GM23338 (cell line): ENCODE measurements around the gene ARHGAP11A. TPM values are rescaled to one million over a fixed set of nuclear protein-coding genes. Genes with fewer than 3 reads are reported as not detected.

Source experiments
- ATAC-seq: fragments of 200-7000 bp; cut with Tn5 transposase; 3 replicates; pipeline ENCODE4 v1.9.1; 2020
- DNase-seq: peaks from one replicate; pipeline ENCODE4 v3.0.0-alpha.2; 2015; ENCODE audit warnings: low spot score
- H2AFZ ChIP-seq: fragments of 200-600 bp; sonication (generic); 2 replicates; pipeline ENCODE4 v1.8.0; 2016; ENCODE audit warnings: antibody characterized with exemption, mild to moderate bottlenecking, moderate library complexity
- H3F3A ChIP-seq: fragments of 200-600 bp; sonication (generic); replicated peaks from 2 replicates; pipeline ENCODE4 v1.8.0; 2017; ENCODE audit warnings: antibody characterized with exemption, mixed run types, low read depth
- H3K27ac ChIP-seq: fragments of 200-600 bp; sonication (generic); 2 replicates; pipeline ENCODE4 v1.6.1; 2016; ENCODE audit warnings: low read depth
- H3K27me3 ChIP-seq: fragments of 200-600 bp; sonication (generic); 2 replicates; pipeline ENCODE4 v1.8.0; 2016; ENCODE audit warnings: mild to moderate bottlenecking, mixed run types, moderate library complexity; ENCODE audit not compliant: insufficient read depth
- H3K36me3 ChIP-seq: fragments of 200-600 bp; sonication (generic); 2 replicates; pipeline ENCODE4 v1.8.0; 2016; ENCODE audit warnings: mild to moderate bottlenecking; ENCODE audit not compliant: insufficient read depth
- H3K4me1 ChIP-seq: fragments of 200-600 bp; sonication (generic); 2 replicates; pipeline ENCODE4 v1.8.0; 2016; ENCODE audit warnings: mild to moderate bottlenecking, moderate library complexity; ENCODE audit not compliant: insufficient read depth
- H3K4me2 ChIP-seq: fragments of 200-600 bp; sonication (generic); 2 replicates; pipeline ENCODE4 v1.7.1; 2017; ENCODE audit warnings: mixed run types
- H3K4me3 ChIP-seq: fragments of 200-600 bp; sonication (generic); 2 replicates; pipeline ENCODE4 v1.6.1; 2016; ENCODE audit warnings: mixed run types
- H3K79me2 ChIP-seq: fragments of 200-600 bp; sonication (generic); replicated peaks from 2 replicates; pipeline ENCODE4 v1.8.0; 2017; ENCODE audit warnings: mild to moderate bottlenecking; ENCODE audit not compliant: insufficient read depth
- H3K9me2 ChIP-seq: fragments of 200-600 bp; sonication (generic); 2 replicates; pipeline ENCODE4 v1.8.0; 2017; ENCODE audit not compliant: insufficient read depth
- H4K20me1 ChIP-seq: fragments of 200-600 bp; sonication (generic); replicated peaks from 2 replicates; pipeline ENCODE4 v1.8.0; 2017; ENCODE audit warnings: mild to moderate bottlenecking; ENCODE audit not compliant: insufficient read depth
- H3K27ac Mint-ChIP-seq: 2 replicates; pipeline ENCODE4 v1.8.0; 2020; ENCODE audit warnings: inconsistent platforms, mild to moderate bottlenecking, moderate library complexity, mixed read lengths
- H3K27me3 Mint-ChIP-seq: 3 replicates; pipeline ENCODE4 v1.8.0; 2022; ENCODE audit warnings: low read depth, mild to moderate bottlenecking, moderate library complexity, mixed read lengths, inconsistent platforms; ENCODE audit not compliant: insufficient read depth, poor library complexity
- H3K36me3 Mint-ChIP-seq: 3 replicates; pipeline ENCODE4 v1.8.0; 2021; ENCODE audit warnings: low read depth, mild to moderate bottlenecking, inconsistent platforms, moderate library complexity, mixed read lengths
- H3K4me1 Mint-ChIP-seq: 3 replicates; pipeline ENCODE4 v1.8.0; 2020; ENCODE audit warnings: mild to moderate bottlenecking, inconsistent platforms, mixed read lengths
- H3K4me3 Mint-ChIP-seq: 3 replicates; pipeline ENCODE4 v1.8.0; 2021; ENCODE audit warnings: moderate library complexity, mild to moderate bottlenecking, inconsistent platforms, mixed read lengths
- H3K9me3 Mint-ChIP-seq: 3 replicates; pipeline ENCODE4 v1.8.0; 2020; ENCODE audit warnings: moderate library complexity, mild to moderate bottlenecking, inconsistent platforms, mixed read lengths
- CREB1 ChIP-seq: fragments of 250-450 bp; sonication (Bioruptor Pico); IDR thresholded peaks from 2 replicates; pipeline ENCODE4 v1.5.0; 2020; ENCODE audit warnings: low read depth, mild to moderate bottlenecking, moderate library complexity
- EZH2 ChIP-seq: fragments of 200-600 bp; sonication (generic); IDR thresholded peaks from one replicate; pipeline ENCODE4 v1.8.0; 2017; ENCODE audit warnings: antibody characterized with exemption, mild to moderate bottlenecking, low read depth; ENCODE audit not compliant: unreplicated experiment
- EZH2phosphoT487 ChIP-seq: fragments of 200-600 bp; sonication (generic); IDR thresholded peaks from one replicate; pipeline ENCODE4 v1.8.1; 2018; ENCODE audit warnings: antibody characterized with exemption; ENCODE audit not compliant: unreplicated experiment
- JUNB ChIP-seq: IDR thresholded peaks from one replicate; pipeline ENCODE4 v1.6.1; 2016; ENCODE audit warnings: antibody characterized with exemption; ENCODE audit not compliant: unreplicated experiment
- NANOG ChIP-seq: IDR thresholded peaks from 2 replicates; pipeline ENCODE4 v1.6.1; 2016; ENCODE audit warnings: antibody characterized with exemption, borderline replicate concordance
- POLR2AphosphoS5 ChIP-seq: IDR thresholded peaks from 2 replicates; pipeline ENCODE4 v1.6.1; 2016; ENCODE audit warnings: antibody characterized with exemption, low read depth
- REST ChIP-seq: IDR thresholded peaks from one replicate; pipeline ENCODE4 v1.6.1; 2018; ENCODE audit warnings: antibody characterized with exemption; ENCODE audit not compliant: unreplicated experiment
- STAT1 ChIP-seq: IDR thresholded peaks from one replicate; pipeline ENCODE4 v1.6.1; 2016; ENCODE audit warnings: antibody characterized with exemption; ENCODE audit not compliant: unreplicated experiment
- ZNF114 ChIP-seq: fragments of 250-450 bp; sonication (Bioruptor Pico); IDR thresholded peaks from 2 replicates; pipeline ENCODE4 v1.5.0; 2020; ENCODE audit warnings: mild to moderate bottlenecking, moderate library complexity
- ZNF331 ChIP-seq: fragments of 250-450 bp; sonication (Bioruptor Pico); IDR thresholded peaks from 2 replicates; pipeline ENCODE4 v1.5.0; 2020; ENCODE audit warnings: low read depth, mild to moderate bottlenecking, moderate library complexity
- ZNF462 ChIP-seq: fragments of 250-450 bp; sonication (Bioruptor Pico); IDR thresholded peaks from 2 replicates; pipeline ENCODE4 v1.5.0; 2020; ENCODE audit warnings: mild to moderate bottlenecking, moderate library complexity
- polyA plus RNA-seq: library from polyadenylated mRNA; unstranded; fragments of >200 nt; fragmentation: Nextera tagmentation; extraction: Ambion mirVana; gene quantifications from 2 replicates; pipeline ENCODE4 v1.2.1, GENCODE V29; 2016
- total RNA-seq: library from RNA; depleted of rRNA; stranded (reverse); fragments of >200 nt; shearing (Covaris generic); gene quantifications from 2 replicates; pipeline ENCODE4 v1.2.3, GENCODE V29; 2014
- TF ChIP-seq, protein P1 (sequence below), 2 experiments: fragments of 200-600 bp in 1 of 2; sonication (generic) in 1 of 2; conservative IDR thresholded peaks; 2 replicates each; pipeline versions ENCODE4 v1.5.1 to v1.6.1; 2016 to 2017; ENCODE audit warnings: antibody characterized with exemption in 2 of 2, low read depth in 2 of 2, mild to moderate bottlenecking in 2 of 2, moderate library complexity in 1 of 2
- TF ChIP-seq, protein P2 (sequence below): IDR thresholded peaks from 2 replicates; pipeline ENCODE4 v1.6.1; 2016; ENCODE audit warnings: antibody characterized with exemption

The ARHGAP11A gene
- total and polyA plus RNA-seq, 2 experiments from 2014 or later, result 28.3 to 43.1 TPM

DNA sequence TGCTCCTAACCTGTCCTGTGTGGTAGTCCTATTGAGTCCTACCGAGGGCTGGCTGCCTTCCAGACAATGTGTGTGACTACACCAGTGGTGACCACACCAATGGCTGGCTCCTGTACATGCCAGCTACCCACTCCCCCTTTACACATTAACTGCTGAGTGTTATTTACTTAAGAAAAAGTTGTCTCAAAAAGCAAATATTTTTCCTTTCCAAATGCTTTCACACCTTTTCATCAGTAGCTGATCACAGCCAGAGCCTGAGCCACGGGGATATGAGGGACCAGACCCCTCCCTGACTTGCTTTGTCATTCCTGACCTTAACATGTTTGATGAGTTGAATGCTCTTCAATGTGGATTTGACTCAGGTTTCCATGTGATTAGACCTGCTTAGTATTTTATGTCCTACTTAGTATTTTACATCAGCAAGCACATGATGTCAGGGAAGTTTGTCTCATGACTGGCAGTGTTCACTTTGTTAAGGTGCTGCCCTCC lies 72.9 kb downstream of the ARHGAP11A start:
- no peak for DNase-seq
- Mint-ChIP-seq H3K4me1 (peaks cover 16% of the 10 kb centered on the region), H3K36me3 (peaks cover 13% of the 10 kb centered on the region), H3K27me3 (no peaks in the 10 kb centered on the region), H3K4me3 (no peak overlapping the region), H3K9me3 (no peaks in the 10 kb centered on the region), H3K27ac (no peak overlapping the region)
- Histone ChIP-seq H4K20me1 (no peaks in the 10 kb centered on the region; the same call in 1 of the 2 replicates), H3K27me3 (no peaks in the 10 kb centered on the region), H3K27ac (no peak overlapping the region), H3K4me3 (no peak overlapping the region), H2AFZ (no peak overlapping the region), H3K79me2 (no peaks in the 10 kb centered on the region), H3K36me3 (peaks cover 7% of the 10 kb centered on the region), H3K9me2 (peaks cover 4% of the 10 kb centered on the region; the same call in 1 of the 2 replicates), H3K4me2 (no peak overlapping the region), H3K4me1 (peaks cover 13% of the 10 kb centered on the region), H3F3A (no peaks in the 10 kb centered on the region)
- TF ChIP-seq ZNF462 (no peak), STAT1 (no peak), ZNF114 (no peak), JUNB (no peak), EZH2 (no peak), ZNF331 (CRISPR knock-in tag) (no peak), CREB1 (no peak), POLR2AphosphoS5 (no peak), REST (no peak), NANOG (no peak), EZH2phosphoT487 (no peak)
- TF ChIP-seq, protein P1, sequence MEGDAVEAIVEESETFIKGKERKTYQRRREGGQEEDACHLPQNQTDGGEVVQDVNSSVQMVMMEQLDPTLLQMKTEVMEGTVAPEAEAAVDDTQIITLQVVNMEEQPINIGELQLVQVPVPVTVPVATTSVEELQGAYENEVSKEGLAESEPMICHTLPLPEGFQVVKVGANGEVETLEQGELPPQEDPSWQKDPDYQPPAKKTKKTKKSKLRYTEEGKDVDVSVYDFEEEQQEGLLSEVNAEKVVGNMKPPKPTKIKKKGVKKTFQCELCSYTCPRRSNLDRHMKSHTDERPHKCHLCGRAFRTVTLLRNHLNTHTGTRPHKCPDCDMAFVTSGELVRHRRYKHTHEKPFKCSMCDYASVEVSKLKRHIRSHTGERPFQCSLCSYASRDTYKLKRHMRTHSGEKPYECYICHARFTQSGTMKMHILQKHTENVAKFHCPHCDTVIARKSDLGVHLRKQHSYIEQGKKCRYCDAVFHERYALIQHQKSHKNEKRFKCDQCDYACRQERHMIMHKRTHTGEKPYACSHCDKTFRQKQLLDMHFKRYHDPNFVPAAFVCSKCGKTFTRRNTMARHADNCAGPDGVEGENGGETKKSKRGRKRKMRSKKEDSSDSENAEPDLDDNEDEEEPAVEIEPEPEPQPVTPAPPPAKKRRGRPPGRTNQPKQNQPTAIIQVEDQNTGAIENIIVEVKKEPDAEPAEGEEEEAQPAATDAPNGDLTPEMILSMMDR (conservative IDR thresholded peaks at IDR 0.05; ENCODE audit: low read depth in 2 of 2), result no peak
- TF ChIP-seq, protein P2, sequence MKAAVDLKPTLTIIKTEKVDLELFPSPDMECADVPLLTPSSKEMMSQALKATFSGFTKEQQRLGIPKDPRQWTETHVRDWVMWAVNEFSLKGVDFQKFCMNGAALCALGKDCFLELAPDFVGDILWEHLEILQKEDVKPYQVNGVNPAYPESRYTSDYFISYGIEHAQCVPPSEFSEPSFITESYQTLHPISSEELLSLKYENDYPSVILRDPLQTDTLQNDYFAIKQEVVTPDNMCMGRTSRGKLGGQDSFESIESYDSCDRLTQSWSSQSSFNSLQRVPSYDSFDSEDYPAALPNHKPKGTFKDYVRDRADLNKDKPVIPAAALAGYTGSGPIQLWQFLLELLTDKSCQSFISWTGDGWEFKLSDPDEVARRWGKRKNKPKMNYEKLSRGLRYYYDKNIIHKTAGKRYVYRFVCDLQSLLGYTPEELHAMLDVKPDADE, result no peak
- no peak for ATAC-seq
